ENCODE results near the gene RTCB.

RTCB gene

GRCh38 chr22:32411829-32412592 is at the start of gene RTCB:
Gene RTCB (minus strand): TSS chr22:32412247. CDS start chr22:32412156, 91 bp downstream.
- peak; percentile 94 to 96 for DNase-seq

DNA sequence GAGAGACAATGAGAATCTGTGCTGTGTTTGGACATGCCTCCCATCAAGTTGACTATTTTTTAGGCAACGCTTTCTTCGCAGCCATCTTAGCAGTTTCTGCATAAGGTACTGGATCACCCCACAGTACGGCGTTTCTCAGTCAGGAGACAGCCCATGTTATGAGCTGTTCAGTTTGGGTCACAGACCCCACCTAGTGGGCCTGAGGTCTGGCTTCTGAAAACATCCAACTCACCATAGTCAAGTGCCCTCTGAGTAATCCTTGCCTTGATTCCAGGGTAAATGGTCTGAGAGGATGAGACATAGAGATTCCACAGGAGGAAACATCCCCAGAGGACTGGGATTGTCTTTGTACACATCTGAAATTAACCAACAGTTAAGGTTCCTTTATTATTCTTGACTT is 45.0 kb upstream of the RTCB start:
- no peak for DNase-seq

GRCh38 chr22:32448980-32449379 is 36.9 kb upstream of the RTCB start:
- DNase-seq = no peak

GRCh38 chr22:32446321-32446720 is 34.3 kb upstream of the RTCB start:
- DNase-seq = no peak

DNA sequence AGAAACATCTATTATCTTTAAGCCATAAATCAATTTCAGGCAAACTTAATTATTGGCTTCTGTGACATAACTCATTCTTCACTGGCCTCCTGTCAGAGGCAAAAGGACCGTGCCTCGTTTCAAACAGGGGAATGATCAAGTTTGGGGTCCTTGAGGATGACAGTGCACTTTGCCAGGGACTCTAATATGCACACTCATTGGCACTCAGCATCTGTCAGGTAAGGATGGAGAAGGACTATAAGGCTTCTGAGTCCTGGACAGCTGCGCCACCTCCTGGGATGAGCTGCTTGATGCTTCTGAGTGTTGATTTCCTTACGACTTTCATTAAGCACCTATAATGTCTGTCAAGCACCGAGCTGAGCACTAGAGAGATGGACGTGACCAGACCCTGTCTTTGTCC is 32.0 kb upstream of the RTCB start:
- DNase-seq = no peak

DNA sequence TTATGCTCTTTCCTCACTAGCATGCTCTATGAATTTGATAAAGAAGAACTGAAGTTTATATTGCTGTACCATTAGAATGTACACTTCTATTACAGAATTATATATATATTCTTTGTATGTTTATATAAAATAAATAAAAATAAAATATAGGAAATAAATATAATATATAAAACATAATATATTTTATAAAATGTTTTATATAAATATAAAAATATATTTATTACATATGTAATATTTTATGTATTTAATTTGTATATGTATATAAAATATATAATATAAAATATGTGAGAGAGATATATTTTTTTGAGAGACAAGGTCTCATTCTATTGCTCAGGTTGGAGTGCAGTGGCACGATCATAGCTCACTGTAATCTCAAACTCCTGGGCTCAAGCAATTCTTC is 18.3 kb upstream of the RTCB start:
- DNase-seq = no peak

- no peak for DNase-seq
Measured at GRCh38 chr22:32426881-32427280, 14.8 kb upstream of the RTCB start.

- DNase-seq = no peak
Measured at GRCh38 chr22:32423664-32424063, 11.6 kb upstream of the RTCB start.

DNA sequence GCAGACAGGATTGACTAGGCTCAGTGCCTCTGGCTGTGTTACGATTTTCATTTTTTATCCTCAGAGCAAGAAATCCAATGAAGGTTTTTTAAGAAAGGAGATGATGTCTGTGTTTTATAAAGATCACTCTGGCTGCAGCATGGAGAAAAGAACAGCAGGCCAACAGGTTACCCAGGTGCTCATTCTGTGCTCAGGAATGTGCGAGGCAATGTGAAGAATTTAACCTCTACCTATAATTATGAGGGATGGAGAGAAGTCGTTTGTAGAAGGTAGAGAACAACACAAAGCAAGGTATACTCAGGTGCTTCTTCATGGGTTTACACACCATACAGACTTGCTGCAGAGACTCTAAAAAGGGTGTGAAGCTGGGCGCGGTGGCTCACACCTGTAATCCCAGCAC is 10.0 kb upstream of the RTCB start:
- no peak for DNase-seq

- no peak for DNase-seq
Measured at GRCh38 chr22:32421484-32421883, 9.4 kb upstream of the RTCB start.

DNA sequence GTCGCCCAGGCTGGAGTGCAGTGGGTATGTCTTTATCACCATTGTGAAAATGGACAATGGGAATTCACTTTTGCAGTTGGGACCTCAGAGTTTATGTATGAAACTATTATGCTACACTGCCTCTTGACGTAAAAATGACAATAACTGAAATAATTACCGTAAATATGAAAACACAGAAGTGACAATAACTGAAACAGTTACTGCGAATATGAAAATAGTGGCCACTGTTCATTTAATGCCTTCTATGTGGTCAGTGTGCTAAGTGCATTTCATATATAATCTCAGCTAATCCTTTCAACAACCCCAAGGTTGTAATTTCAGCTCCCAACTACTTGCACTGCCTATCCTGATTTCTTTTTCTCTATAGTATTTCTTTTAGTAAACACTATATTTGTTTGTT is 5.9 kb upstream of the RTCB start:
- no peak for DNase-seq

DNA sequence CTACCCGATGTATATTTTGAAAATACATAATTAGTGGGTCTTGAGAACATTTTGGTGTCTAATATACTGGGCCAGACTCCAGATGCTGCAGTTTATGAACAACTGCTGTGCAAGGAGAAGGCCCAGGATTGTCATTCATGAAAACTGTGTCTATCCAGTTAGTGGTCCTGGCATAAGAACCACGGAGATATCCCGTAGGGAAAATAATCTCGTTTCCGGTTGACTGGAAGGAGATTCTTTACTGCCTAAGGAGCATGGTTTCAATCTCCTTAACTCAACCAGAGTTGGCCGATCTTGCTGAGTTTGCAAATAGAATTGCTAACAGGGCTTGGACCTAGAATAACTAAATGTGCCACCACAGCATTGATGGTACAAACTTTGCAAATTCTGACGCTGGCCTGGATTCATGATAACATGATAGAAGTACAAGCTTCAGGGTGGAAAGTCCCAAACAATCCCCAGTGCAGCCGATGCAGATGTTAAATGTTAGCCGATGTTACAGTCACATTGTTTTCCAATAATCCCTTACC is 4.6 kb upstream of the RTCB start:
- DNase-seq = no peak

- no peak for DNase-seq
Measured at GRCh38 chr22:32414191-32414590, 2.1 kb upstream of the RTCB start.

GRCh38 chr22:32413719-32414118 is 1.7 kb upstream of the RTCB start:
- no peak for DNase-seq

DNA sequence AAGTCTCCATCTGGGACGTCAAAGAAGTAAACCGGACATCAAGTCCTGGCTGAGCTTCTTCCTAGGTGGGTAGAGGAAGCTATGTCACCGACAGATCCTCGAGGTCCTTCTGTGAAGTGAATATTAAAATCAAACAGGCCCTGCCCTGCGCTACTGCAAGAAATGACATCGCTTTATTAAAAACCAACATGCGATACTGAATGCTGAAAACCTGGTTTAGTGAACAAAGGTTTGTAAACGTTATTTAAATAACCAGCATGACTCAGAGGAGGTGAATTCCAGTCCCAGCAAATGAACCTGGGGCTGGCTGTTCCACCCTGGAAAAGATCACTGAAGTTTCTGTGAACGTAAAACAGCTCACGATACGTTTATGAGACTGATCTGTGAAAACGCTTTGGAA is 645 bp downstream of the RTCB start:
- no peak for DNase-seq

- no peak for DNase-seq
Measured at GRCh38 chr22:32410459-32410858, 1.6 kb downstream of the RTCB start.

GRCh38 chr22:32409977-32410376 is 2.1 kb downstream of the RTCB start:
- DNase-seq = no peak

- DNase-seq = no peak
Measured at GRCh38 chr22:32407936-32408335, 4.1 kb downstream of the RTCB start.

DNA sequence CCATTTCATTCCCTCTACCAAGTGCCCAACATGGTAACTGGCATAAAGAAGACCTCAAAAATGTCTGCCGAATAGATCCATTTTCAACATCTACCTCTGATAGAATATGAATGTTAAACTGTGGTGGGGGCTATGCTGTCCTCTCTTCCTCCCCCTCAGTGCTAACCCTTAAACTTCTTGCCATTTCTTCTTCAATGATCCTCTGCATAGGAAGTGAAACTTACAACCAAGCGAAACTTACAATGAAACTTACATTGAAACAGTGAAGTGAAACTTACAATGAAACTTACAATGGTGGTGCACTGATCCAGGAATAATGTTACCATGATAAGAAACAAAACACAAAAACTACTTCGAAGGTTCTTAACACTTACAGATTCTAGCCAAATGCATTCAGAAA is 4.7 kb downstream of the RTCB start:
- no peak for DNase-seq

GRCh38 chr22:32404021-32404420 is 8.0 kb downstream of the RTCB start:
- no peak for DNase-seq

DNA sequence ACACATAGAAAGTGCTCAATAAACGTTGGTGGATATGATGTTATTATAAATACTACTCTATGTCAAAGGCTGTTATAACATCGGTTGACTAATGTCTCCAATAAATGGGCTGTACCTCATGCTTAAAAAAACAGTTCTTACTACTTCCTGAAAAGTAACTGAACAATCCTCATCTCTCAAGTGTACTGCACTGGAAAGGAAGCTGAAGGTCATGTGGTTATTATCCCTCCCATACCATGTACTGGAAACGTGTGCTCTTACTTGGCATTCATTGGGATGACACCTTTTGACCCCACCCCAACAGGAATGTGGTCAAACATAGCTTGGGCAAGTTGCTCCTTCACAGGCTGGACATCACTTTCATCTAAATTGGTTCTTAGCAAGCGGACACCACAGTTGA is 10.6 kb downstream of the RTCB start:
- DNase-seq = no peak

DNA sequence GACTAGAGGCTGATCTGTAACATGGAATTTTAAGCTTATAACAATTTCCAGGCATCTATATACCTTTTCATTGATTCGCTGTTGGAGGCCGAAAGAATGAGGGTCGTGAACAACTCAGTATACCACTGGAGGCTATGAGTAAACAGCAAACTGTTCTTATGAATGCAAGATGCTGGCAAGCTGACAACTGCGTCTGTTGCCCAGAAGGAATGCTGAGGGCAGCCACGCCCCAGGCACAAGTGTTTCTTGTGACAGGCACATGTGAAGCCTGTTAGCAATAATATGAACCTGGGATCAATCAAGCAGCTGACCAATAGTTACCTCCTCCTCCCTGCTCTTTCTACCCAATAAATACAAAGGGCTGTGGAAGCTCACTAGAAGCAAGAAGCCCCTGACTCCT is 15.3 kb downstream of the RTCB start:
- no peak for DNase-seq

DNA sequence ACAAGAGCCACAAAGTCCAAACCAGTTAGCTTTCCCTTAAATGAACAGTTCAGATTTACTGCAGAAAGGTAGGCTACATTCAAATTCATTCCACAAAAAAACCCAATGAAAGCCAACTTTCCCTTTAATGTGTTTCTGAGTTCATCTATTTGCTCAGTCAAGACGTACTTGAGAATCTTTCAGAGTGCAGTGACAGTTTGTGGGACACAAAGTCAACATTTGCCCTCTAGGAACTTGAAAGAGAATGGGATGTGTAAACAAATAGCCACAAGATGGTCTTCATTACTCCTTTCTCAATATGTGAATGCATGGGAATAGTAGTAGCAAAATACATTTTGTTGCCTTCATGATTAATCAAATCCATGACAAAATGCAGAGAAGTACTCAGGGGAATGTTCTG is 15.8 kb downstream of the RTCB start:
- DNase-seq = no peak

GRCh38 chr22:32395107-32395506 is 16.9 kb downstream of the RTCB start:
- DNase-seq = no peak

GRCh38 chr22:32389685-32390084 is 22.4 kb downstream of the RTCB start:
- DNase-seq = peak in 1 of 2 donors; percentile 32
